Stimulated activated CD8-positive, alpha-beta memory T cell treated with anti-CD3 and anti-CD28 coated beads, Interleukin-2, amount 100 ng/mL, for 1 hour (primary cell): Measurements from ENCODE around the gene ABCB11.
"Not testable (repeated sequence)": the region's sequence is repeated elsewhere in the genome, so short reads cannot be mapped to it uniquely, and the experiment has no call there.

ENCODE experiments used
- DNase-seq, 2 donors: peaks; one replicate each; pipeline ENCODE4 v3.0.0-alpha.2; 2020; ENCODE audit warnings: low read depth in 2 of 2

The ABCB11 gene

GRCh38 chr2:169031202-169031601, at the start of gene ABCB11:
TSS of gene ABCB11 (minus strand) at chr2:169031324. CDS start at chr2:169018125, 13,199 bp downstream.
- DNase-seq = no peak

DNA sequence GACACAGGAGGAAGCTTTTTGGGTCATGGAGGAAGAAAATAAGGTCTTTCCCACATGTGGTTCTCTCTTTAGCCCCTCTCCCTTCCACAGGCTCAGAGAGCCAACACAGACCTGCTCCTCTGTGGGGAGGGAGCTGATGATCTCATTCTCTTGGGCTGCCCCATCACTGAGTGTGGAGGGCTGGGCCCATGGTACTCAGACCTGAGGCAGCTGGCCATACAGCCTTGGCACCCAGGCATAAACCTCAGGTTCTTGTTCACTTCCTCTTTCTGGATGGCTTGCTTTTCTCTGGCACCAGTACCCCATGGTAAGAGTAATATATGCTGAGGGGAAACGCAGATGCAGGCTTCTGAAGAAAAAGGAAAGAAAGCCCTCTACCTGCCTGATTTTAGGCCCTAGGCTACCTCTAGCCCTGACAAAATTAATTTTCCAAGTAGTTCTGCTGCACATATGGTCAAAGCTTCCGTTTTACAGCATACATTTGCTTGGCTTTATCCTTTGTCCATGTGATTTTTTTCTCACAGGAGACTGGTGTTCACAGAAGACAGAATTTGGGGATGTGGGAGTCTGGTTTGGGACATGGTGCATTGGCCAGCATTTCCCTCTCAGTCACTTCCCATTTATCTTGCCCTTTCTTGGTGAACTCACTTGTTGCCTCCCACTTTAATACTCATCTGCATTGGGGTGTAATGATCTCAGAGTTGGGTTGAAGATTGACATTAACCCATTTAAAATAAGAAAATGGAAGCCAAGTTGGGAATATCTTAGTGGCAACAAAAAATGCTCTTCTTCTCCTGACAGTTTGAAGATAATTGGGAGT, 49.3 kb upstream of the ABCB11 start:
- DNase-seq = no peak

DNA sequence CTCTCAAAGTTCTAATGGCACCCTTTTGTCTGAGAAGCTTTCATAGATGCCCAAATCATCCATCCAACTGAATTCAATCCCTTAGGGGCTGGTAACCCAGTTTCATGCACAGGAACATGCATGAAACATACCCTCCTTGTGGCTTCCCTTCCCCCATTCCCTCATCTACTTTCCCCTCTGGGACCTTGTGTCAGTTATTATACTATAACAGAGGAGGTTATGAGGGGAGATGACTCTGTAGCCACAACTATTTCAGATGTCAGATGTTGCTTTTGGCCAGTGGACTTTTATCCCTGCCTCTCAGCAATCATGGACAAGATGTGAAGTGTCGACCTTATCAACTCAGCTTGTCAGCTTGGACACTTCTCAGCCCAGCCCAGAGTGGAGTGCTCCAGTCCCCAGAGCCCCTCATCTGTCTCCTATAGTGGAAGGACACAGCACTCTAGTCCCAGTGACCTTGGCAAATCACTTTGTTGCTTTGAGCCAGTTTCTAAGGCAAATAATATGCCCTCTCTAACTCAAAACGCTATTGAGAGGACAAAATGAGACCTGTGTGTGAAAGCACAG, 46.6 kb upstream of the ABCB11 start:
- no peak for DNase-seq

DNA sequence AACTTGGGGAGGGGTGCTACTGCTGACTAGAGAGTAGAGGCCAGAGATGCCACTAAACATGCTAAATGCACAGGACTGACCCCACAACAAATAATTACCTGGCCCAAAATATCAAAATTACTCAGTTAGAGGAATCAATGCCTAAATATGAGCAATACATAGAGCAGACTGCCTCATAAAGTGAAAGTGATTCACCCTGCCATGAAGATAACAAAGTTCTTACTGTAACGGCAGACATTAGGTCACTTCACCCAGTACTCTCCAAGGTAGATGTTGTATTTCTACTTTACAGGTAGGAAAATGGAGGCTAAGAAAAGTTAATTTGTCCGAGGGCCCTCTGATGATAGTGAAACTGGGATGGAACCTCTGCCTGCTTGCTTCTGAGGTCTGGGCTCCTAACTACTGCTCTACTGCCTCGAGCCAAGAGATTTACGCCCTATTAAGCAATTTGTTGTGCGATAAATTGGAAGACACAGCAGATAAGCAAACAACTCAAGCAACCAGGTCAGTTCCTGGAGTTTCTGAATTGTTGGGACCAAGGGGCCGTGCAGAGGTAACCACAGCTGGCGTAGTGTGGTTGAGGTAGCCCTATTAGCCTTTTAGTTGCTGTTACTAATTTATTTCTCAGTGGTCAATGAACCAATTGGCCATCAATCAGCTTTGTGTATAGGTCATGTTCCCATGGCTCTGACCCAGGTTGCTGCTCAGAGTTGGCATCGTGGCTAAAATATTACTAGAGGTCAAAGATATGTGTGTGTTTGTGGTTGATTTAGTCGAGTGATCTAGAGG, 43.0 kb upstream of the ABCB11 start:
- DNase-seq = no peak

- no peak for DNase-seq
These were observed 42.3 kb upstream of the ABCB11 start for GRCh38 chr2:169073211-169073962.

DNA sequence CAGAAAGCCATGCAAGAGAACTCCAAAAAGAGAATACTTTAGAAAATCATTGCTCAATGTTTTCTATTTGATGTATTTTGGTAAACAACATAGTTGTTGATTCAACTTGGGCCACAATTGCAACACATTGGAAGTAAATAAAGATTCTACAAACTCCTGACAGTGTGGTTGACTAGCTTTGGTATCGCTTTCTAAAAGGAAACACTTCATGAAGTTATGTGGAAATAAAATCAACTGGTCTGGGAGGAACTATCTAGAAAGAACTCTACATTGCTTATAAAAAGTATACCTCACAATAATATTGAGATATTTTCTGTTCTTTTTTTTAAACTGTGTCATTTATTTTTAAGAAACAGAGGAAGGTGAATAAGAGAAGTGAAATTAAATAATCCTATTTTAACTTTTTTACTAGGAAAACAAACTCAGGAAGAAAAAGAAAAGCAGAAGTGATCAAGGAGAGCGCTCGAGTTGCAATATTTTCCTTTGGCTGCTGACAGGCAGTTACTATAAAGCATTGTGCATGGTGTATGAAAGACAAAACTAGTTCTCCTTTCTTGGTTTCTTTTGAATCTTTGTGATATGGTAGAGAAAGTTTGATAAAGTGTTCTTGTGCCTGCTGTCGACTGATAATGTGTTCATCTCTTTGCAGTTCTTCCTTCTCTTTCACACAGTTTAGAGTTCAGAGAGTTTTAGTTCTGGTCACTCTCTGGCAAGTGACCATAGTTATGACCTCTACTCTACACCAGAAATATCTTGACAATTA, 41.2 kb upstream of the ABCB11 start:
- no peak for DNase-seq

GRCh38 chr2:169071455-169071854, 40.3 kb upstream of the ABCB11 start:
- no peak for DNase-seq

DNA sequence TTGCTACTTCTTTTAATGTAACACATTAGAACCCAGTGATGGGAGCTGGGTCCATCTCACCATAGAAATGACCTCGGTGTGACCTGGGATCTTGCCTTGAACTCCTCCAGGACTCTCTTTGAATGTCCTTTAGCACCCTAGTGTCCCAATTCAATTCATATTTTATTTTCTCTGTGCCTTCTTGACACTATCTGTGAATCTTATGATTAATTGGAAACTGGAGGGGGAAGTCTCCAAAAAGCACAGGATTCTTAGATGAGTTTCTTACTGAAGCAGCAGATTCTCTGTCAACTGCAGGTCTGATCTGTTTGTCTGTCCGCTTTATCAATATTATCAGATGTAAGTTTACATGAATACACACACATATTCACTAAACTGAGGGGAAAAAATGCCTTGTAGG, 38.7 kb upstream of the ABCB11 start:
- no peak for DNase-seq

- DNase-seq = no peak
These were observed 38.2 kb upstream of the ABCB11 start, which contains the start of gene DHRS9 for GRCh38 chr2:169069341-169069740. TSS of gene DHRS9 (plus strand) at chr2:169069563. CDS start at chr2:169081582, 12,019 bp downstream.

- no peak for DNase-seq
These were observed 35.8 kb upstream of the ABCB11 start for GRCh38 chr2:169066897-169067296.

GRCh38 chr2:169065864-169066517, 34.9 kb upstream of the ABCB11 start:
- no peak for DNase-seq

DNA sequence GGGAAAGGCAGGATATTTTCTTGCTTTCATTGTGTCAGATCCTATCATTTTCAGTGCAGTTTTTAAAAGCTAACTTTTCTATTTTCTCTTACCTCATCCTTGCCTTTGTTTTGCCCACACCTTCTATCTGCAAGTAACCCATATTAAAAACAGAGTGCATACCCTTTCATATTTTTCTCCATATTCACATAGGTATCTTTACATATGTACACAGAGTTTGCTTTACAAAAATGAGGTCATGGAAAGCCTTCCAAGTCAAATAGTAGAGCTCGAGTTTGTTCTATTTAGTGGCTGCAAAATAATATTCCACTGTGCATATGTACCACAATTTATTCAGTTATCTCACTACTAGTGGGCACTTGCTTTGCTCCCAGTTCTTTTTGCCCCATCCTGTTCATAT, 34.3 kb upstream of the ABCB11 start:
- no peak for DNase-seq

- DNase-seq = not testable (repeated sequence)
These were observed 33.1 kb upstream of the ABCB11 start for GRCh38 chr2:169064199-169064598.

GRCh38 chr2:169054575-169054974, 23.5 kb upstream of the ABCB11 start:
- DNase-seq = not testable (repeated sequence)

- DNase-seq = no peak
These were observed 19.5 kb upstream of the ABCB11 start for GRCh38 chr2:169050476-169051240.

- DNase-seq = no peak
These were observed 18.0 kb upstream of the ABCB11 start for GRCh38 chr2:169049142-169049541.

DNA sequence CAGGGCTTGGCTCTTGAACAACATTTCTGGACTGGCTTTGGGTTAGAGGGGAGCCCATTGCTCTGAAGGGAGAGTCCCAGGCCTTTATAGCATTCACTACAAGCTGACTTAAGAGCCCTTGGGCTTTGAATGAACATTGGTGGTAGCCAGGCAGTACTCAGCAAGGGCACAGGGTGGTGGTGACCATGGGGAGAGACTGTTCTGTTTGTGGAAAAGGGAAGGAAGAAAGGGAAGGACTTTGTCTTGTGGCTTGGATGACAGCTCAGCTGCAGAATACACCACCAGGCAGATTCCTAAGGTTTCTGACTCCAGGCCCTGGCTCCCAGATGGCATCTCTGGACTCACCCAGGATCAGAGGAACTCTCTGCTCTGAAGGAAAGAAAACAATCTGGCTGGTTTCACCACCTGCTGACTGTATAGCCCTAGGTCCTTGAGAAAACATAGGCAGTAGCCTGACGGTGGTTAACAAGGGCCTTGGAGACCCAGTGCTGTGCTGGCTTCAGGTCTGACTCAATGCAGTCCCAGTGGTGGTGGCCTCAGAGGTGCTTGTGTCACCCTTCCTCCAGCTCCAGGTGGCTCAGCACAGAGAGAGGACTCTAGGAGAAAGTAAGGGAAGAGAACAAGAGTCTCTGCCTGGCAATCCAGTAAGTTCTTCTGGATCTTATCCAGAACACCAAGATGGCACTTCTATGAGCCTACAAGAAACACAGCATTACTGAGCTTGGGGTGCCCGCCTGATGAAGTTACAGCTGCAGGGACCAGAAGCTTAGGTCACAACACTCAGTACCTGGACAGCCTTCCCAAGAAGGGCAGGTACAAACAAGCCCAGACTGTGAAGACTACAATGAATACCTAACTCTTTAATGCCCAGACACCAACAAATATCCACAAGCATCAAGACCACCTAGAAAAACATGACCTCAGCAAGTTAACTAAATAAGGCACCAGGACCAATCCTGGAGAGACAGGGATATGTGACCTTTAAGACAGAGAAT, 16.4 kb upstream of the ABCB11 start:
- DNase-seq = no peak

DNA sequence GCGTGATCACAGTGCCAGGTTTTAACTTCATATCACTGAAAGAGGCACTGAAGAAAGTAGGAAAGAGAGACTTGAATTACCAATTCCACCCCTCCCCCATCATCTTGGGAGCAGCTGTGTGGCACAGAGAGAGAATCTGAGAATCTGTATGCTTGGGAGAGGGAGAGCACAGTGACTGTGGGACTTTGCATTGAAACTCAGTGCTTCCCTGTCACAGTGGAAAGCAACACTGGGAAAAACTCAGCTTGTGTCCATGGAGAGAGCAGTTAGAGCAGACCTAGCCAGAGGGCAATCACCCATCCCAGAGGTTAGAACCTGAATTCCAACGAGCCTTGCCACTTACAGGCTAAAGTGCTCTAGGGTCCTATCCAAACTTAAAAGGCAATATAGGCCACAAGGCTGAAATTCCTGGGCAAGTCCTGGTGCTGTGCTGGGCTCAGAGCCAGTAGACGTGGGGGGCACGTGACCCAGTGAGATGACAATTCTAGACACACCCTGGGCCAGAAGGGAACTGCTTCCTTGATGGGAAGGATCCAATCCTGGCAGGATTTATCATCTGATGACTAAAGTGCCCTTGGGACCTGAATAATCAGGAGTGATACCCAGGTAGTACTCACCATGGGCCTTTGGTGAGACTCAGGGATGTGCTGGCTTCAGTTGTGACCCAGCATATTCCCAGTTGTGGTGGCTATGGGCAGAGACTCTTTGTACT, 15.5 kb upstream of the ABCB11 start:
- DNase-seq = no peak
